ENCODE data around the gene HELT. TPM values are rescaled to one million over a fixed set of nuclear protein-coding genes. Genes with fewer than 3 reads are reported as not detected.
"Not testable (repeated sequence)": the region's sequence is repeated elsewhere in the genome, so short reads cannot be mapped to it uniquely, and the experiment has no call there.

HELT gene
- polyA plus RNA-seq, 2 donors, result not detected

DNA sequence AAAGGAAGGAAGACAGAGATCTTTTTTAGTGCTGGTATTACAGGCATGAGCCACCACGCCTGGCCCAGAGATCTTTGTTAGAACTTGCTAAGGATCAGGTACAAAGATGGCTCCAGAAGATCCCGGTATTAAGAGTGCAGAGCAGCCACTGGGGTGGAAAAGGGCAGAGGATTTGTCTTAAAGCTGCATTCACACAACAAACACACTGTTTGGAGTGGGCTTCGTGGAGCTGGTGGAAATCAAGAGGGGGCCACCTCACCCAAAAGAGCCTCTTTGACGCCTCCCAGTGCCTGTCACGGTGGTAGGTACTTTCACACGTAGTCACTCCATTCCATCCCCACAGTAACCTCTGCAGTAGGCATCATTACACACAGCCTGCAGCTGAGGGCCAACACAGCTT is 13.3 kb downstream of the HELT start:
- Histone ChIP-seq H3K27ac (ENCODE audit: low read depth in 2 of 2, low read length in 1 of 2) (no peak overlapping the region), H3K4me3 (ENCODE audit: low read depth in 1 of 2, low read length in 2 of 2) (no peak overlapping the region), H3K36me3 (ENCODE audit: control insufficient read depth in 2 of 2, insufficient read depth in 2 of 2, low read length in 1 of 2) (no peaks in the 10 kb centered on the region), H3K9me3 (ENCODE audit: control insufficient read depth in 2 of 2, insufficient read depth in 1 of 2, low read depth in 1 of 2, low read length in 1 of 2) (no peaks in the 10 kb centered on the region), H3K4me1 (ENCODE audit: control insufficient read depth in 2 of 2, insufficient read depth in 2 of 2, low read length in 1 of 2) (no peaks in the 10 kb centered on the region), H3K27me3 (ENCODE audit: control insufficient read depth in 1 of 2, insufficient read depth in 2 of 2, low read length in 2 of 2) (no peaks in the 10 kb centered on the region)
- WGBS, 2 donors, result 51 to 53% methylated on average over 6 of the region's 6 CpGs

DNA sequence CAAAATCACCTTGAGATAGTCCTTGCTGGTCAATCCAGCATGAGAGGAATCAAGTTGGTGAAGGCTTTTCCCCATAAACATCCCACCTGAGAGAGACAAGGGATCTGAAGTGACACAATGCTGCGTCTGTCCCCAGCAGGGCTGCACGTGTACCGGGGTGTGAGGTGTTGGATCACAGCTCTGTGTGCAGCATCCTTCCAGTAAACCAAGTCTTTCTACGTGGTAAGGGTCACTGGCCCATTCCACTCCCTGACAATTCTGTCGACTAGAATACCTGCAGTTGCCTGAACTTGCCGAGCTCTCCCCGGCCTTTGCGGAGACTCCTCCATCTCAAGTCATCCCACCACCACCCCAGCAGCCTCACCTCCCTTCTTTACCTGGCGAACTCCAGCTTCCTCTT is 14.8 kb downstream of the HELT start:
- Histone ChIP-seq H3K9me3 (ENCODE audit: control insufficient read depth in 2 of 2, insufficient read depth in 1 of 2, low read depth in 1 of 2, low read length in 1 of 2) (peaks cover 0 to 3% of the 10 kb centered on the region in 2 donors), H3K4me1 (ENCODE audit: control insufficient read depth in 2 of 2, insufficient read depth in 2 of 2, low read length in 1 of 2) (no peaks in the 10 kb centered on the region), H3K27ac (ENCODE audit: low read depth in 2 of 2, low read length in 1 of 2) (no peak overlapping the region), H3K36me3 (ENCODE audit: control insufficient read depth in 2 of 2, insufficient read depth in 2 of 2, low read length in 1 of 2) (no peaks in the 10 kb centered on the region), H3K27me3 (ENCODE audit: control insufficient read depth in 1 of 2, insufficient read depth in 2 of 2, low read length in 2 of 2) (no peaks in the 10 kb centered on the region), H3K4me3 (ENCODE audit: low read depth in 1 of 2, low read length in 2 of 2) (no peak overlapping the region)
- WGBS, 2 donors, result 84 to 86% methylated on average over 9 of the region's 9 CpGs

DNA sequence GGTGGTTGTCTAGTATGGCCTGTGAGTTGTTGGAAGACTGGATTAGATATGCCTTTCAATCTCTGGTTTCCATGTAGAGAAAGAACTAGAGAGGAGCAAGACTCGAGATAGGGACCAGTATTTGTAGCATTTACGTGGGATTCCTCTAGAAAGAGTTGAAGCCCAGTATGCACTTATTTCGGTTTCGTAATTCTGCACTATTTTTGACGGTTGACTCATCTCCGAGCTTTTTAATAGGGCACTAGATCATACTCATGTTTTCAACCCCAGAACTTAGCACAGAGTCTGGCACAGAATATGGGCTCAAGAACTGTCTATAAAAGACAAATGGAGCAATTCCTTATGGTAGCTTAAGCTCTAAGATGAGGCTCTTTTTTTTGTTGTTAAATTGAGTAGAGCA is 15.7 kb downstream of the HELT start:
- Histone ChIP-seq H3K4me3 (ENCODE audit: low read depth in 1 of 2, low read length in 2 of 2) (no peak overlapping the region), H3K9me3 (ENCODE audit: control insufficient read depth in 2 of 2, insufficient read depth in 1 of 2, low read depth in 1 of 2, low read length in 1 of 2) (peaks cover 0 to 3% of the 10 kb centered on the region in 2 donors), H3K27ac (ENCODE audit: low read depth in 2 of 2, low read length in 1 of 2) (no peak overlapping the region), H3K27me3 (ENCODE audit: control insufficient read depth in 1 of 2, insufficient read depth in 2 of 2, low read length in 2 of 2) (no peaks in the 10 kb centered on the region), H3K36me3 (ENCODE audit: control insufficient read depth in 2 of 2, insufficient read depth in 2 of 2, low read length in 1 of 2) (no peaks in the 10 kb centered on the region), H3K4me1 (ENCODE audit: control insufficient read depth in 2 of 2, insufficient read depth in 2 of 2, low read length in 1 of 2) (no peaks in the 10 kb centered on the region)
- WGBS, 2 donors, result 80 to 83% methylated on average over 6 of the region's 6 CpGs

DNA sequence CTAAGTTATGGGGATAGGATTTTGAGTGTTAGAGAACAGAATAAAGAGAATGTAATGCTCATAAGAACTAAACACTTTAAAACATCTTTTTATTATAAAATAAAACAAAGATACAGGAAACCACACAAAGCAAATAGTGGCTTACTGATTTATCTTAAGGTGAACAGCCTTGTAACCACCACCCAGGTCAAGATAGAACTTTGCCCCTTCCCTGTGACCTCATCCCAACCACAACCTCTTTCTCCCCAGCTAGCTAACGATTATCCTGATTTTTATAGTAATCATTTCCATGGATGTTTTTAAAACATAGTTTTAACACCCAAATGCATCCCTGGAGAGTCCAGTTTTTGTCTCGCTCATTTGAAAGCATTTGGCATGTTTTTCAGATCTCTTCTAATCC is 17.0 kb downstream of the HELT start:
- H3K27me3 ChIP-seq (ENCODE audit: control insufficient read depth in 1 of 2, insufficient read depth in 2 of 2, low read length in 2 of 2), result no peaks in the 10 kb centered on the region
- H3K9me3 ChIP-seq (ENCODE audit: control insufficient read depth in 2 of 2, insufficient read depth in 1 of 2, low read depth in 1 of 2, low read length in 1 of 2), result peaks cover 0 to 3% of the 10 kb centered on the region in 2 donors
- H3K4me1 ChIP-seq (ENCODE audit: control insufficient read depth in 2 of 2, insufficient read depth in 2 of 2, low read length in 1 of 2), result no peaks in the 10 kb centered on the region
- 69 to 82% methylated on average over 2 of the region's 2 CpGs for WGBS, 2 donors
- H3K4me3 ChIP-seq (ENCODE audit: low read depth in 1 of 2, low read length in 2 of 2), result no peak overlapping the region
- H3K27ac ChIP-seq (ENCODE audit: low read depth in 2 of 2, low read length in 1 of 2), result no peak overlapping the region
- H3K36me3 ChIP-seq (ENCODE audit: control insufficient read depth in 2 of 2, insufficient read depth in 2 of 2, low read length in 1 of 2), result no peaks in the 10 kb centered on the region

DNA sequence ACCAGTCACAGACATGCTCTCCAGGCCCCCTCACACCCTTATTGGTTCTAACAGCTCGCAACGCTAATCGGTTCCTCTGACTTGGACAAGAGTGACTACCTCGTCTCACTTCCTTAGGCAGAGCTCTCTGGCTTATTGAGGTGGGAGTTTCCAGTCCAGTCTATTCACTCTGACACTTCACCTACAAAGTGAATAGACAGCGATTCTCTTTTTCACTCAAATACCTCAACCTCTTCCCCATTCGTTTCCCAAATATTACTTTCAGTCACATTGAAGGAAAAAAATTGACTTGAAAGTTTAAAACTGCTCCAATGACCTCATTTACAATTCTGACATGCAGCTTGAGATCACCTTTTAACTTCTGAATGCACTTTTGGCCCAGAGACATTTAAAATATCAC is 17.7 kb downstream of the HELT start:
- Histone ChIP-seq H3K4me1 (ENCODE audit: control insufficient read depth in 2 of 2, insufficient read depth in 2 of 2, low read length in 1 of 2) (no peaks in the 10 kb centered on the region), H3K9me3 (ENCODE audit: control insufficient read depth in 2 of 2, insufficient read depth in 1 of 2, low read depth in 1 of 2, low read length in 1 of 2) (peaks cover 0 to 3% of the 10 kb centered on the region in 2 donors), H3K27me3 (ENCODE audit: control insufficient read depth in 1 of 2, insufficient read depth in 2 of 2, low read length in 2 of 2) (no peaks in the 10 kb centered on the region), H3K36me3 (ENCODE audit: control insufficient read depth in 2 of 2, insufficient read depth in 2 of 2, low read length in 1 of 2) (no peaks in the 10 kb centered on the region), H3K4me3 (ENCODE audit: low read depth in 1 of 2, low read length in 2 of 2) (no peak overlapping the region), H3K27ac (ENCODE audit: low read depth in 2 of 2, low read length in 1 of 2) (no peak overlapping the region)
- WGBS, 2 donors, result 83 to 90% methylated on average over 6 of the region's 6 CpGs

DNA sequence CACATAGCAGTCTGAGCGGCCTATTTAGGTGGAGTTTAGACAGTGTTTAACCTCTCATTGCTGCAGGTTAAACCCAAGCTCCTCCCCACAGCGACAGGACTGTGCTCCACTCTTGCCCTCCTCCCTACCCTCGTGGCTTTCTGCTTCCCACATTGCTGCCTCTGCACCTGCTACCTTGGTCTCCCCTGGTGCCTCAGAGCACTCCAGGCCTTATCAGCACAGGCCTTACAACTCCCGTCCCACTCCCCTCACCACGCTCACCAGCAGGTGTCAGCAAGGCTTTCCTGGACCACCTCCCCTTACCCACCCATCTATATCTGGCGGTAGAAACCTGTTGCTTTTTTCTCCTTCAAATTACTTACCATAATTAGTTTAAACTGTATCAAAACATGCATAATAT is 18.6 kb downstream of the HELT start:
- 81% methylated on average over 6 of the region's 6 CpGs for WGBS, 2 donors
- no peak overlapping the region for H3K27ac ChIP-seq (ENCODE audit: low read depth in 2 of 2, low read length in 1 of 2)
- H3K9me3 ChIP-seq (ENCODE audit: control insufficient read depth in 2 of 2, insufficient read depth in 1 of 2, low read depth in 1 of 2, low read length in 1 of 2), result peaks cover 0 to 3% of the 10 kb centered on the region in 2 donors
- H3K36me3 ChIP-seq (ENCODE audit: control insufficient read depth in 2 of 2, insufficient read depth in 2 of 2, low read length in 1 of 2), result no peaks in the 10 kb centered on the region
- H3K27me3 ChIP-seq (ENCODE audit: control insufficient read depth in 1 of 2, insufficient read depth in 2 of 2, low read length in 2 of 2), result no peaks in the 10 kb centered on the region
- H3K4me1 ChIP-seq (ENCODE audit: control insufficient read depth in 2 of 2, insufficient read depth in 2 of 2, low read length in 1 of 2), result no peaks in the 10 kb centered on the region
- no peak overlapping the region for H3K4me3 ChIP-seq (ENCODE audit: low read depth in 1 of 2, low read length in 2 of 2)

DNA sequence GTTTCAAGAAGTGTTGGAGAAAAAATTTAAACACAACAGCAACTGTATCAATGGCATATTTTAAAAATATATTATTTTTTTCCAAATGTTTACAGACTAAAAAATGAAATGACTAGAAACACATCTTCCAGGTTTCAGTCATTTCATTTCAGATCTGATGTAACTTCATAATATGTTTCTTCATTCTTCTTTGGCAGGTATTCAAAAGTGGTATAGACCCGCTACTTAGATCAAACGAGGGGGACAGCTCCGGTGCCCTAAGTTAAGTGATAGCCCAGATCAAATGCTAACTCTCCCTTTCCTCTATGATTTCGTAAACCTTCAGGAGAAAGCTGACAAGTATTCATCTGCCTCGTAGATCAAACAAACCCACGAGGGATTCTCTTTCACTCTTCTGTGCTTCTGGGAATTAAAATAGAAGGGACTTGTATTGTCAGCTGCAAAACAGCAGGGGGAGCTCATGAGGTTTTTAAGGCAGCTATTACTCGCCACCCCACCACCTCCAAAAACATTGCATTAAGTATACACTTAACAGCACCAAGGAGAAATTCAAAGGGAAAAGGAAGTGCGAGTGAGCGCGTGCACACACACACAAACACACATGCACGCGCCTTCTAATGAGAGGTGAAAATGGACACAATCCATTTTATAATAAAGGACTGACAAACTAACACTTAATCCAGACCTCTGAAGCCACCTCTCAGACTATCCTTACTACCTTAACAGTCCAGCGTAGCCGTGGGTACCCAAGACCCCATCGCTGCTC is 21.4 kb downstream of the HELT start:
- H3K9me3 ChIP-seq (ENCODE audit: control insufficient read depth in 2 of 2, insufficient read depth in 1 of 2, low read depth in 1 of 2, low read length in 1 of 2), result peaks cover 0 to 3% of the 10 kb centered on the region in 2 donors
- H3K4me3 ChIP-seq (ENCODE audit: low read depth in 1 of 2, low read length in 2 of 2), result no peak overlapping the region
- no peaks in the 10 kb centered on the region for H3K4me1 ChIP-seq (ENCODE audit: control insufficient read depth in 2 of 2, insufficient read depth in 2 of 2, low read length in 1 of 2)
- no peaks in the 10 kb centered on the region for H3K27me3 ChIP-seq (ENCODE audit: control insufficient read depth in 1 of 2, insufficient read depth in 2 of 2, low read length in 2 of 2)
- WGBS, 2 donors, result 16 to 18% methylated on average over 15 of the region's 15 CpGs
- H3K27ac ChIP-seq (ENCODE audit: low read depth in 2 of 2, low read length in 1 of 2), result no peak overlapping the region
- no peaks in the 10 kb centered on the region for H3K36me3 ChIP-seq (ENCODE audit: control insufficient read depth in 2 of 2, insufficient read depth in 2 of 2, low read length in 1 of 2)

DNA sequence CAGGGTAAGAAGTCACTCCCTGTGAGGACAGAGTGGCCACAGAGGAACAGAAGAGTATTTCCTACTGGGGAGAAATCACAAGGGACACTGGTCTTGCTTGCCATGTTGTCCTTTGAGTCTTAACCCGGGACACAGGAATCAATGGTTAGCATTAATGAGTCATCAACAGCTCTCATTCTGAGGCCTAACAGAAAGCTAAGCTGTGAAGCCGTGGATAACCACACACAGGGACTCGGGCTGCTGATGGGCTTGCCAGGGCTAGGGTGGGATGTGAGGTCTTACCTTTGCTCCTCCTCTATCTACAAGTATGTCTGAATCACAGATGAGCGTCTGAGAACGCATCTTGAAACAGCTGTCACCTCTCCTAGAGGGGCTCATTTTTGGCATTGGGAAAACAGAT is 22.2 kb downstream of the HELT start:
- WGBS, 2 donors, result 72 to 74% methylated on average over 5 of the region's 5 CpGs
- H3K27me3 ChIP-seq (ENCODE audit: control insufficient read depth in 1 of 2, insufficient read depth in 2 of 2, low read length in 2 of 2), result no peaks in the 10 kb centered on the region
- H3K27ac ChIP-seq (ENCODE audit: low read depth in 2 of 2, low read length in 1 of 2), result no peak overlapping the region
- H3K9me3 ChIP-seq (ENCODE audit: control insufficient read depth in 2 of 2, insufficient read depth in 1 of 2, low read depth in 1 of 2, low read length in 1 of 2), result peaks cover 0 to 3% of the 10 kb centered on the region in 2 donors
- H3K4me1 ChIP-seq (ENCODE audit: control insufficient read depth in 2 of 2, insufficient read depth in 2 of 2, low read length in 1 of 2), result no peaks in the 10 kb centered on the region
- no peaks in the 10 kb centered on the region for H3K36me3 ChIP-seq (ENCODE audit: control insufficient read depth in 2 of 2, insufficient read depth in 2 of 2, low read length in 1 of 2)
- no peak overlapping the region for H3K4me3 ChIP-seq (ENCODE audit: low read depth in 1 of 2, low read length in 2 of 2)

DNA sequence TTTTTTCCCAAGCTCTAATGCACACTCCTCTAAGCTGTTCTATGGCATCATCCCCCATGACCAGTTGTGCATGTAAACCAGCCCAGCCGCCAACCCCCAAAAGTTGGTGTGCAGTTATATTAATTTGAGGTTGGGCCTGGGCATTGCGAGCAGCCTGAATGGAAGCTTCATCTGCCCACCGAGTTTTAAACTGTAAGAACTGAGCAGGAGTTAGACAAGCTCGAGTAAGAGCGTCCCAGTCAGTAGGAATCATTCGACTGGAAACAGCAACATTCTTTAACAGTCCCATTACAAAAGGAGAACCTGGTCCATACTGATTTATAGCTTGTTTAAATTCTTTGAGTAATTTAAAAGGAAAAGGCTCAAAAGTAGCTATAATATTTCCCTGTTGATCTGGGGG is 32.0 kb downstream of the HELT start:
- H3K9me3 ChIP-seq (ENCODE audit: control insufficient read depth in 2 of 2, insufficient read depth in 1 of 2, low read depth in 1 of 2, low read length in 1 of 2); H3K4me1 ChIP-seq (ENCODE audit: control insufficient read depth in 2 of 2, insufficient read depth in 2 of 2, low read length in 1 of 2); H3K27me3 ChIP-seq (ENCODE audit: control insufficient read depth in 1 of 2, insufficient read depth in 2 of 2, low read length in 2 of 2); H3K4me3 ChIP-seq (ENCODE audit: low read depth in 1 of 2, low read length in 2 of 2); H3K36me3 ChIP-seq (ENCODE audit: control insufficient read depth in 2 of 2, insufficient read depth in 2 of 2, low read length in 1 of 2); H3K27ac ChIP-seq (ENCODE audit: low read depth in 2 of 2, low read length in 1 of 2): not testable (repeated sequence)
- 73 to 85% methylated on average over 6 of the region's 6 CpGs for WGBS, 2 donors

DNA sequence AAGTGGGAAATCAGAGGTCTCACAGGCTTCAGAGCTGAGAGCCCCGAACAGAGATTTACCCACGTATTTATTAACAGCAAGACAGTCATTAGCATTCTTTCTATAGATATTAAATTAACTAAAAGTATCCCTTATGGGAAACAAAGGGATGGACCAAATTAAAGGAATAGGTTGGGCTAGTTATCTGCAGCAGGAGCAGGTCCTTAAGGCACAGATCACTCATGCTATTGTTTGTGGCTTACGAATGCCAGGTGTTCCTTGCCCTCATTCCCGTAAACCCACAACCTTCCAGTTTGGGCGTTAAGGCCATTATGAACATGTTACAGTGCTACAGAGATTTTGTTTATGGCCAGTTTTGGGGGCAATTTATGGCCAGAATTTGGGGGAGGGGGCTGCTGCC is 33.0 kb downstream of the HELT start:
- H3K4me3 ChIP-seq (ENCODE audit: low read depth in 1 of 2, low read length in 2 of 2); H3K9me3 ChIP-seq (ENCODE audit: control insufficient read depth in 2 of 2, insufficient read depth in 1 of 2, low read depth in 1 of 2, low read length in 1 of 2); H3K36me3 ChIP-seq (ENCODE audit: control insufficient read depth in 2 of 2, insufficient read depth in 2 of 2, low read length in 1 of 2); H3K27ac ChIP-seq (ENCODE audit: low read depth in 2 of 2, low read length in 1 of 2); H3K27me3 ChIP-seq (ENCODE audit: control insufficient read depth in 1 of 2, insufficient read depth in 2 of 2, low read length in 2 of 2); H3K4me1 ChIP-seq (ENCODE audit: control insufficient read depth in 2 of 2, insufficient read depth in 2 of 2, low read length in 1 of 2): not testable (repeated sequence)
- WGBS, 2 donors, result 95 to 97% methylated on average over 5 of the region's 5 CpGs
